HepG2 (cell line): ENCODE data around the gene PLXNA3. TPM values are rescaled to one million over a fixed set of nuclear protein-coding genes. Genes with fewer than 3 reads are reported as not detected.

ENCODE experiments used
- ADNP ChIP-seq: sonication (generic); formaldehyde crosslinking; IDR thresholded peaks from 2 replicates; pipeline ENCODE4 v1.4.0; 2020; ENCODE audit warnings: missing genetic modification reagents
- ATAD3A ChIP-seq: sonication (generic); formaldehyde crosslinking; IDR thresholded peaks from 2 replicates; pipeline ENCODE4 v1.4.0; 2020; ENCODE audit warnings: missing genetic modification reagents
- ATF7 ChIP-seq, 2 experiments: fragments of 450-650 bp in 1 of 2; sonication (generic) in 1 of 2; formaldehyde crosslinking in 1 of 2; IDR thresholded peaks; 2 replicates each; pipeline versions ENCODE4 v1.4.0 to v1.6.1; 2016 to 2020; ENCODE audit warnings: antibody characterized with exemption in 1 of 2, mild to moderate bottlenecking in 1 of 2, missing genetic modification reagents in 1 of 2
- CBFB ChIP-seq: sonication (generic); formaldehyde crosslinking; IDR thresholded peaks from 2 replicates; pipeline ENCODE4 v1.4.0; 2020; ENCODE audit warnings: missing genetic modification reagents
- FOSL1 ChIP-seq: sonication (generic); formaldehyde crosslinking; IDR thresholded peaks from 2 replicates; pipeline ENCODE4 v1.9.0; 2021; ENCODE audit warnings: missing genetic modification reagents, borderline replicate concordance
- MATR3 ChIP-seq: sonication (generic); formaldehyde crosslinking; IDR thresholded peaks from 2 replicates; pipeline ENCODE4 v1.4.0; 2020; ENCODE audit warnings: missing genetic modification reagents
- SAFB2 ChIP-seq: sonication (generic); formaldehyde crosslinking; IDR thresholded peaks from 2 replicates; pipeline ENCODE4 v1.5.1; 2020; ENCODE audit warnings: missing genetic modification reagents, low read depth, mild to moderate bottlenecking, borderline replicate concordance
- ZNF264 ChIP-seq: sonication (generic); formaldehyde crosslinking; IDR thresholded peaks from 2 replicates; pipeline ENCODE4 v1.4.0; 2020; ENCODE audit warnings: missing genetic modification reagents
- ZNF589 ChIP-seq: sonication (generic); formaldehyde crosslinking; conservative IDR thresholded peaks from 2 replicates; pipeline ENCODE4 v1.8.0; 2022; ENCODE audit warnings: mild to moderate bottlenecking, moderate library complexity, missing genetic modification reagents
- ZNF766 ChIP-seq: sonication (generic); formaldehyde crosslinking; IDR thresholded peaks from 2 replicates; pipeline ENCODE4 v1.5.0; 2020; ENCODE audit warnings: missing genetic modification reagents, borderline replicate concordance
- polyA plus RNA-seq, 8 experiments: library from polyadenylated mRNA; depleted of rRNA in 3 of 8; stranded (reverse) in 7 of 8; unstranded in 1 of 8; fragments of >200 nt; fragmentation: Illumina TruSeq in 4 of 8; extraction: Trizol in 4 of 8; gene quantifications; 2 replicates each; pipeline versions ENCODE4 v1.2.1 to v1.2.3, GENCODE V29; 2011 to 2016; ENCODE audit warnings: low read depth in 4 of 8, missing spikeins in 1 of 8, mixed read lengths in 1 of 8; ENCODE audit not compliant: insufficient read depth in 1 of 8
- total RNA-seq, 5 experiments: library from RNA; depleted of rRNA; stranded (reverse); fragments of >200 nt; fragmentation: Illumina TruSeq; extraction: Trizol; gene quantifications; 2 replicates each; pipeline ENCODE4 v1.2.3, GENCODE V29; 2016; ENCODE audit warnings: low read depth in 1 of 5
- TF ChIP-seq, protein P1 (sequence below): sonication (generic); formaldehyde crosslinking; IDR thresholded peaks from 2 replicates; pipeline ENCODE4 v1.4.0; 2020; ENCODE audit warnings: missing genetic modification reagents, mild to moderate bottlenecking, borderline replicate concordance
- TF ChIP-seq, protein P2 (sequence below): sonication (generic); formaldehyde crosslinking; IDR thresholded peaks from 2 replicates; pipeline ENCODE4 v1.4.0; 2020; ENCODE audit warnings: mild to moderate bottlenecking, missing genetic modification reagents, borderline replicate concordance
- TF ChIP-seq, protein P3 (sequence below): sonication (generic); formaldehyde crosslinking; IDR thresholded peaks from 2 replicates; pipeline ENCODE4 v1.9.0; 2021; ENCODE audit warnings: missing genetic modification reagents, mild to moderate bottlenecking, borderline replicate concordance
- TF ChIP-seq, protein P4 (sequence below): sonication (generic); formaldehyde crosslinking; IDR thresholded peaks from 2 replicates; pipeline ENCODE4 v1.8.0; 2022; ENCODE audit warnings: missing genetic modification reagents, low read depth, mild to moderate bottlenecking, borderline replicate concordance
- TF ChIP-seq, protein P5 (sequence below): sonication (generic); formaldehyde crosslinking; IDR thresholded peaks from 2 replicates; pipeline ENCODE4 v1.4.0; 2020; ENCODE audit warnings: missing genetic modification reagents
- TF ChIP-seq, protein P6 (sequence below): IDR thresholded peaks from 2 replicates; pipeline ENCODE4 v1.6.1; 2016; ENCODE audit warnings: missing biosample characterization, missing genetic modification reagents, low read depth

PLXNA3 gene
- total and polyA plus RNA-seq, 2 of the 13 experiments (the other 11 are each of a cell fraction or from before 2014, with no cell fraction given) = 5.8 to 20.6 TPM

DNA sequence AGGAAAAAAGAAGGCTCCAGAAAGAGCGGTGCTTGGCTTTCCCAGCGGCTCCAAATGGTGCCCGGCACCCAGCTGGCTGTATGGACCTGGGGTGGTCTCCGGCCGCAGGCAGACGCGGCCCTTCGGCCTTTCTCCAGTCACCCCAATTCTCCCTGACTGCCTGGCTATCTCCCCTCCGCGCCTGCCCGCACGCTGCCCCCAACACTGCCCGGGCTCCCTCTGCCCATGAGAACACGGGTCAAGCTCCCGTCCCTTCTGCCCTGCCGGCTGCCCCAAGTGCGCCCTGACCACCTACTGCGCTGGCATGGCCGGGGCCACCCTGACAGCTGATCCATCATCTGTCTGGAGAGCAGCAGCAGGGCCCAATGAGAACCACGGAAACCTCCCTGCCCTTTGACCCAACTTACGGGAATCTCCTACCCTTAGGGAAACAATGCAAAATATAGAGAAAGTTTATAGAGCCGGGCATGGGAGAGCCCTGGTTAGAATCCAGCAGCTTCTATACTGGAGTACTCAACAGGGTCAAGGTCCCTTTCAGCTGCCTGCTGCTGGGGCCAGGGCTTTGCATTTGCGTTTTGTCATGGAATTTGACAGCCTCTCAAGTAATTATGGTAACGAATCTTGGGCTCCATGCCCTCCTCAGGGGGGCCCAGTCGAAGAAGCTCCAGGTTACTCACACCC lies 59.2 kb downstream of the PLXNA3 start (continued):
- TF ChIP-seq ATF7 (IDR thresholded peaks at IDR 0.05) = no peak
- no peak for TF ChIP-seq ATF7 (CRISPR knock-in tag; IDR thresholded peaks at IDR 0.05)
- TF ChIP-seq, protein P1, sequence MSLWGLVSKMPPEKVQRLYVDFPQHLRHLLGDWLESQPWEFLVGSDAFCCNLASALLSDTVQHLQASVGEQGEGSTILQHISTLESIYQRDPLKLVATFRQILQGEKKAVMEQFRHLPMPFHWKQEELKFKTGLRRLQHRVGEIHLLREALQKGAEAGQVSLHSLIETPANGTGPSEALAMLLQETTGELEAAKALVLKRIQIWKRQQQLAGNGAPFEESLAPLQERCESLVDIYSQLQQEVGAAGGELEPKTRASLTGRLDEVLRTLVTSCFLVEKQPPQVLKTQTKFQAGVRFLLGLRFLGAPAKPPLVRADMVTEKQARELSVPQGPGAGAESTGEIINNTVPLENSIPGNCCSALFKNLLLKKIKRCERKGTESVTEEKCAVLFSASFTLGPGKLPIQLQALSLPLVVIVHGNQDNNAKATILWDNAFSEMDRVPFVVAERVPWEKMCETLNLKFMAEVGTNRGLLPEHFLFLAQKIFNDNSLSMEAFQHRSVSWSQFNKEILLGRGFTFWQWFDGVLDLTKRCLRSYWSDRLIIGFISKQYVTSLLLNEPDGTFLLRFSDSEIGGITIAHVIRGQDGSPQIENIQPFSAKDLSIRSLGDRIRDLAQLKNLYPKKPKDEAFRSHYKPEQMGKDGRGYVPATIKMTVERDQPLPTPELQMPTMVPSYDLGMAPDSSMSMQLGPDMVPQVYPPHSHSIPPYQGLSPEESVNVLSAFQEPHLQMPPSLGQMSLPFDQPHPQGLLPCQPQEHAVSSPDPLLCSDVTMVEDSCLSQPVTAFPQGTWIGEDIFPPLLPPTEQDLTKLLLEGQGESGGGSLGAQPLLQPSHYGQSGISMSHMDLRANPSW (CRISPR knock-in tag) = no peak
- TF ChIP-seq ZNF264 (CRISPR knock-in tag) = no peak
- TF ChIP-seq ZNF766 = no peak
- TF ChIP-seq, protein P2, sequence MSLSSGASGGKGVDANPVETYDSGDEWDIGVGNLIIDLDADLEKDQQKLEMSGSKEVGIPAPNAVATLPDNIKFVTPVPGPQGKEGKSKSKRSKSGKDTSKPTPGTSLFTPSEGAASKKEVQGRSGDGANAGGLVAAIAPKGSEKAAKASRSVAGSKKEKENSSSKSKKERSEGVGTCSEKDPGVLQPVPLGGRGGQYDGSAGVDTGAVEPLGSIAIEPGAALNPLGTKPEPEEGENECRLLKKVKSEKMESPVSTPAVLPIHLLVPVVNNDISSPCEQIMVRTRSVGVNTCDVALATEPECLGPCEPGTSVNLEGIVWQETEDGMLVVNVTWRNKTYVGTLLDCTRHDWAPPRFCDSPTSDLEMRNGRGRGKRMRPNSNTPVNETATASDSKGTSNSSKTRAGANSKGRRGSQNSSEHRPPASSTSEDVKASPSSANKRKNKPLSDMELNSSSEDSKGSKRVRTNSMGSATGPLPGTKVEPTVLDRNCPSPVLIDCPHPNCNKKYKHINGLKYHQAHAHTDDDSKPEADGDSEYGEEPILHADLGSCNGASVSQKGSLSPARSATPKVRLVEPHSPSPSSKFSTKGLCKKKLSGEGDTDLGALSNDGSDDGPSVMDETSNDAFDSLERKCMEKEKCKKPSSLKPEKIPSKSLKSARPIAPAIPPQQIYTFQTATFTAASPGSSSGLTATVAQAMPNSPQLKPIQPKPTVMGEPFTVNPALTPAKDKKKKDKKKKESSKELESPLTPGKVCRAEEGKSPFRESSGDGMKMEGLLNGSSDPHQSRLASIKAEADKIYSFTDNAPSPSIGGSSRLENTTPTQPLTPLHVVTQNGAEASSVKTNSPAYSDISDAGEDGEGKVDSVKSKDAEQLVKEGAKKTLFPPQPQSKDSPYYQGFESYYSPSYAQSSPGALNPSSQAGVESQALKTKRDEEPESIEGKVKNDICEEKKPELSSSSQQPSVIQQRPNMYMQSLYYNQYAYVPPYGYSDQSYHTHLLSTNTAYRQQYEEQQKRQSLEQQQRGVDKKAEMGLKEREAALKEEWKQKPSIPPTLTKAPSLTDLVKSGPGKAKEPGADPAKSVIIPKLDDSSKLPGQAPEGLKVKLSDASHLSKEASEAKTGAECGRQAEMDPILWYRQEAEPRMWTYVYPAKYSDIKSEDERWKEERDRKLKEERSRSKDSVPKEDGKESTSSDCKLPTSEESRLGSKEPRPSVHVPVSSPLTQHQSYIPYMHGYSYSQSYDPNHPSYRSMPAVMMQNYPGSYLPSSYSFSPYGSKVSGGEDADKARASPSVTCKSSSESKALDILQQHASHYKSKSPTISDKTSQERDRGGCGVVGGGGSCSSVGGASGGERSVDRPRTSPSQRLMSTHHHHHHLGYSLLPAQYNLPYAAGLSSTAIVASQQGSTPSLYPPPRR (CRISPR knock-in tag) = no peak
- no peak for TF ChIP-seq SAFB2 (CRISPR knock-in tag)
- TF ChIP-seq, protein P3, sequence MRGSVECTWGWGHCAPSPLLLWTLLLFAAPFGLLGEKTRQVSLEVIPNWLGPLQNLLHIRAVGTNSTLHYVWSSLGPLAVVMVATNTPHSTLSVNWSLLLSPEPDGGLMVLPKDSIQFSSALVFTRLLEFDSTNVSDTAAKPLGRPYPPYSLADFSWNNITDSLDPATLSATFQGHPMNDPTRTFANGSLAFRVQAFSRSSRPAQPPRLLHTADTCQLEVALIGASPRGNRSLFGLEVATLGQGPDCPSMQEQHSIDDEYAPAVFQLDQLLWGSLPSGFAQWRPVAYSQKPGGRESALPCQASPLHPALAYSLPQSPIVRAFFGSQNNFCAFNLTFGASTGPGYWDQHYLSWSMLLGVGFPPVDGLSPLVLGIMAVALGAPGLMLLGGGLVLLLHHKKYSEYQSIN (CRISPR knock-in tag) = no peak
- no peak for TF ChIP-seq MATR3 (CRISPR knock-in tag)
- no peak for TF ChIP-seq CBFB (CRISPR knock-in tag)
- no peak for TF ChIP-seq ATAD3A (CRISPR knock-in tag)
- no peak for TF ChIP-seq FOSL1 (CRISPR knock-in tag)
- TF ChIP-seq ADNP (CRISPR knock-in tag) = no peak
- TF ChIP-seq ZNF589 (CRISPR knock-in tag) = no peak
- TF ChIP-seq, protein P4, sequence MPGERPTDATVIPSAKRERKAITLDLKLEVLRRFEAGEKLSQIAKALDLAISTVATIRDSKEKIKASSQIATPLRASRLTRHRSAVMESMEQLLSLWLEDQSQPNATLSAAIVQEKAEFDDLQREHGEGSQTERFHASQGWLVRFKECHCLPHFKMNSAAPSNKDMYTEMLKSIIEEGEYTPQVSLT = no peak
- TF ChIP-seq, protein P5, sequence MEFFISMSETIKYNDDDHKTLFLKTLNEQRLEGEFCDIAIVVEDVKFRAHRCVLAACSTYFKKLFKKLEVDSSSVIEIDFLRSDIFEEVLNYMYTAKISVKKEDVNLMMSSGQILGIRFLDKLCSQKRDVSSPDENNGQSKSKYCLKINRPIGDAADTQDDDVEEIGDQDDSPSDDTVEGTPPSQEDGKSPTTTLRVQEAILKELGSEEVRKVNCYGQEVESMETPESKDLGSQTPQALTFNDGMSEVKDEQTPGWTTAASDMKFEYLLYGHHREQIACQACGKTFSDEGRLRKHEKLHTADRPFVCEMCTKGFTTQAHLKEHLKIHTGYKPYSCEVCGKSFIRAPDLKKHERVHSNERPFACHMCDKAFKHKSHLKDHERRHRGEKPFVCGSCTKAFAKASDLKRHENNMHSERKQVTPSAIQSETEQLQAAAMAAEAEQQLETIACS (CRISPR knock-in tag) = no peak
- TF ChIP-seq, protein P6, sequence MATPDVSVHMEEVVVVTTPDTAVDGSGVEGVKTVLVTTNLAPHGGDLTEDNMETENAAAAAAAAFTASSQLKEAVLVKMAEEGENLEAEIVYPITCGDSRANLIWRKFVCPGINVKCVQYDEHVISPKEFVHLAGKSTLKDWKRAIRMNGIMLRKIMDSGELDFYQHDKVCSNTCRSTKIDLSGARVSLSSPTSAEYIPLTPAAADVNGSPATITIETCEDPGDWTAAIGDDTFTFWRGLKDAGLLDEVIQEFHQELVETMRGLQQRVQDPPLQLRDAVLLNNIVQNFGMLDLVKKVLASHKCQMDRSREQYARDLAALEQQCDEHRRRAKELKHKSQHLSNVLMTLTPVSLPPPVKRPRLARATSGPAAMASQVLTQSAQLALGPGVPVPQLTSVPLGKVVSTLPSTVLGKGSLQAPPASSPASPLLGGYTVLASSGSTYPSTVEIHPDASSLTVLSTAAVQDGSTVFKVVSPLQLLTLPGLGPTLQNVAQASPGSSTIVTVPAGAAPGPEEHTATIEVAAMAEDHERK (CRISPR knock-in tag) = no peak
